OCI-LY7 (cell line): Measurements from ENCODE around the gene TGIF2. TPM values are rescaled to one million over a fixed set of nuclear protein-coding genes. Genes with fewer than 3 reads are reported as not detected.

ENCODE experiments used
- BruUV-seq: library from RNA; stranded (reverse); fragments of 400-500 nt; replicated peaks from 2 replicates; lab custom pipeline; 2021; lab: Mats Ljungman, UMichigan
- CTCF ChIA-PET: fragments of 300-600 bp; sonication (Branson Sonifier 250); formaldehyde crosslinking; loops from one replicate; lab custom pipeline; 2022; ENCODE audit warnings: antibody characterized with exemption; ENCODE audit not compliant: unreplicated experiment; lab: Charles Lee
- POLR2A ChIA-PET: fragments of 300-600 bp; sonication (Branson Sonifier 250); formaldehyde crosslinking; loops from one replicate; lab custom pipeline; 2022; ENCODE audit warnings: antibody characterized with exemption; lab: Charles Lee
- DNase-seq: peaks from one replicate; pipeline ENCODE4 v3.0.0-alpha.2; 2015; ENCODE audit warnings: low spot score
- H2AFZ ChIP-seq: fragments of 200-600 bp; sonication (generic), shearing (Covaris generic); 2 replicates; pipeline ENCODE4 v1.6.1; 2014; ENCODE audit warnings: mild to moderate bottlenecking, antibody characterized with exemption, low read length, moderate library complexity
- H3K27ac ChIP-seq: fragments of 200-600 bp; sonication (generic); 2 replicates; pipeline ENCODE4 v1.5.1; 2014; ENCODE audit warnings: mixed run types, low read depth, mild to moderate bottlenecking, moderate library complexity, low read length, inconsistent platforms; ENCODE audit not compliant: poor library complexity, severe bottlenecking
- H3K36me3 ChIP-seq: fragments of 200-600 bp; sonication (generic); 2 replicates; pipeline ENCODE4 v1.6.1; 2014; ENCODE audit warnings: mild to moderate bottlenecking, antibody characterized with exemption, low read length, moderate library complexity, mixed read lengths; ENCODE audit not compliant: insufficient read depth
- H3K4me1 ChIP-seq: fragments of 200-600 bp; sonication (generic); 2 replicates; pipeline ENCODE4 v1.5.1; 2014; ENCODE audit warnings: mild to moderate bottlenecking, low read length; ENCODE audit not compliant: insufficient read depth, poor library complexity, severe bottlenecking
- H3K4me2 ChIP-seq: fragments of 200-600 bp; sonication (generic); 2 replicates; pipeline ENCODE4 v1.6.1; 2014; ENCODE audit warnings: mild to moderate bottlenecking, low read length
- H3K4me3 ChIP-seq: fragments of 200-600 bp; sonication (generic); 2 replicates; pipeline ENCODE4 v1.5.1; 2014; ENCODE audit warnings: mild to moderate bottlenecking, low read depth, low read length; ENCODE audit not compliant: poor library complexity, severe bottlenecking
- H3K79me2 ChIP-seq: fragments of 200-600 bp; sonication (generic); 2 replicates; pipeline ENCODE4 v1.6.1; 2016; ENCODE audit warnings: low read depth, mild to moderate bottlenecking, low read length, moderate library complexity, mixed read lengths; ENCODE audit not compliant: insufficient read depth
- H3K9me2 ChIP-seq: fragments of 200-600 bp; sonication (generic); 2 replicates; pipeline ENCODE4 v1.6.1; 2016; ENCODE audit warnings: mild to moderate bottlenecking, low read length, mixed read lengths; ENCODE audit not compliant: insufficient read depth
- H3K9me3 ChIP-seq: fragments of 200-600 bp; sonication (generic); 2 replicates; pipeline ENCODE4 v1.6.1; 2014; ENCODE audit warnings: mild to moderate bottlenecking, mixed run types, low read length, mixed read lengths
- H4K20me1 ChIP-seq: fragments of 200-600 bp; sonication (generic); 2 replicates; pipeline ENCODE4 v1.6.1; 2014; ENCODE audit warnings: mild to moderate bottlenecking, antibody characterized with exemption, low read length, moderate library complexity, mixed read lengths; ENCODE audit not compliant: insufficient read depth
- CTCF ChIP-seq: fragments of 200-600 bp; sonication (generic); conservative IDR thresholded peaks from 2 replicates; pipeline ENCODE4 v1.5.1; 2014; ENCODE audit warnings: mild to moderate bottlenecking, antibody characterized with exemption, low read length, moderate library complexity, mixed read lengths
- EZH2phosphoT487 ChIP-seq: fragments of 200-600 bp; sonication (generic); IDR thresholded peaks from 2 replicates; pipeline ENCODE4 v1.6.1; 2018; ENCODE audit warnings: low read depth, borderline replicate concordance, mild to moderate bottlenecking, mixed run types, antibody characterized with exemption, low read length, moderate library complexity, mixed read lengths
- intact Hi-C: fragments of 100-400 bp; cut with micrococcal nuclease; formaldehyde crosslinking; loops from one replicate; pipeline ENCODE4 v1.10.0; 2022; ENCODE audit not compliant: unreplicated experiment
- total RNA-seq, 2 experiments: library from RNA; depleted of rRNA in 1 of 2; stranded (reverse); fragments of >200 nt in 1 of 2; shearing (Covaris generic) in 1 of 2; gene quantifications; 2 replicates each; pipeline ENCODE4 v1.2.3, GENCODE V29; 2014 to 2022

The TGIF2 gene
- total RNA-seq, 2 experiments from 2014 or later: 41.3 to 45.2 TPM

GRCh38 chr20:36631646-36632045 is 58.2 kb downstream of the TGIF2 start:
- Histone ChIP-seq H3K79me2 (no peaks in the 10 kb centered on the region), H3K4me3 (no peak overlapping the region), H3K4me2 (no peak overlapping the region), H3K27ac (no peak overlapping the region), H3K36me3 (no peaks in the 10 kb centered on the region), H3K4me1 (peaks cover 15% of the 10 kb centered on the region), H2AFZ (no peak overlapping the region), H3K9me3 (no peaks in the 10 kb centered on the region), H4K20me1 (no peaks in the 10 kb centered on the region), H3K9me2 (no peaks in the 10 kb centered on the region)
- DNase-seq: no peak
- CTCF ChIA-PET: no interaction called here
- intact Hi-C loops: no loop called here
- no TSS peak for BruUV-seq
- TF ChIP-seq EZH2phosphoT487 (no peak), CTCF (no peak)
- POLR2A ChIA-PET: interaction anchor here (0.7 kb wide), 1 partner anchor 54 kb away, joined by 3 read pairs; no protein-coding TSS in a partner anchor

- POLR2A ChIA-PET: interaction anchor here (0.7 kb wide), 1 partner anchor 54 kb away, joined by 3 read pairs; no protein-coding TSS in a partner anchor
- CTCF ChIA-PET: no interaction called here
Observed at GRCh38 chr20:36632147-36632486, 58.7 kb downstream of the TGIF2 start.

More at GRCh38 chr20:36632147-36632486, 58.7 kb downstream of the TGIF2 start:
- no peaks in the 10 kb centered on the region for H3K79me2 ChIP-seq
- intact Hi-C loops: no loop called here
- no peaks in the 10 kb centered on the region for H3K36me3 ChIP-seq
- H3K9me2 ChIP-seq: no peaks in the 10 kb centered on the region
- no peak for TF ChIP-seq CTCF
- no peak for TF ChIP-seq EZH2phosphoT487
- H2AFZ ChIP-seq: no peak overlapping the region
- H3K4me1 ChIP-seq: peaks cover 15% of the 10 kb centered on the region
- no peak for DNase-seq
- H3K27ac ChIP-seq: no peak overlapping the region
- H3K4me3 ChIP-seq: no peak overlapping the region
- H3K4me2 ChIP-seq: no peak overlapping the region
- BruUV-seq: no TSS peak
- H4K20me1 ChIP-seq: no peaks in the 10 kb centered on the region
- no peaks in the 10 kb centered on the region for H3K9me3 ChIP-seq
